ENCODE data around the gene HSPA1A.
A peak's percentile ranks its signal among the peaks of the same experiment; 100 is the strongest.
"Not testable (repeated sequence)": the region's sequence is repeated elsewhere in the genome, so short reads cannot be mapped to it uniquely, and the experiment has no call there.

HSPA1A gene

DNA sequence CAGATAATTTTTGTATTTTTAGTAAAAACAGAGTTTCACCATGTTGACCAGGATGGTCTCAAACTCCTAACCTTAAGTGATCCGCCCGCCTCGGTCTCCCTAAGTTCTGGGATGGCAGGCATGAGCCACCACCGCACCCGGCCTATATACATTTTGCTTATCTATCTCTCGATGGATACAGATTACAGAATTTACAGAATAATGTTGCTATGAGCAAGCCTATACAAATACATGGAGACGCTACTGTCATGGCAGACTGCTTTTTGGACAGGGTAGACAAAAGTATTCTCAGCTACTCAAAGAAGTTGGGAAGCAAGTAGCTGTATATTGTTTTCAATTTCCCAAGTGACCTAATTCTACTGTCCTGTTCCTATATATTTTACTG, 1.9 kb upstream of the HSPA1A start:
- FAIRE-seq, result no peak

DNA sequence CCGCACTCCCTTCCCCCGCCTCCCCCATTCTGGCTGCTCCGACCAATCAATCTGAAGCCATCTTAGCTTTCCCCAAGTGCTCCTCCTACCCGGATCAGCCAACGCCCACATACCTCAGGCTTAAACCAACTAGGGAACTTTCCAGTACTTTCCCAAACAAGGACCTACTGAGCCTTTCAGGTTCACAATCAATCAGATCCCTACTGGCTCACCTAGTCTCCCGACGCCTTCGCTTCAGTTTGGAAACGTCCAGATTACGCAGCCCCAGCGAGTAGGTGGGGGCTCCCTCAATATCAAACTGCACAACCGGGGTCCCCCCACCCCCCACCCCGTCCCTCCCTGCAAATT, 692 bp upstream of the HSPA1A start:
- no peak for FAIRE-seq

DNA sequence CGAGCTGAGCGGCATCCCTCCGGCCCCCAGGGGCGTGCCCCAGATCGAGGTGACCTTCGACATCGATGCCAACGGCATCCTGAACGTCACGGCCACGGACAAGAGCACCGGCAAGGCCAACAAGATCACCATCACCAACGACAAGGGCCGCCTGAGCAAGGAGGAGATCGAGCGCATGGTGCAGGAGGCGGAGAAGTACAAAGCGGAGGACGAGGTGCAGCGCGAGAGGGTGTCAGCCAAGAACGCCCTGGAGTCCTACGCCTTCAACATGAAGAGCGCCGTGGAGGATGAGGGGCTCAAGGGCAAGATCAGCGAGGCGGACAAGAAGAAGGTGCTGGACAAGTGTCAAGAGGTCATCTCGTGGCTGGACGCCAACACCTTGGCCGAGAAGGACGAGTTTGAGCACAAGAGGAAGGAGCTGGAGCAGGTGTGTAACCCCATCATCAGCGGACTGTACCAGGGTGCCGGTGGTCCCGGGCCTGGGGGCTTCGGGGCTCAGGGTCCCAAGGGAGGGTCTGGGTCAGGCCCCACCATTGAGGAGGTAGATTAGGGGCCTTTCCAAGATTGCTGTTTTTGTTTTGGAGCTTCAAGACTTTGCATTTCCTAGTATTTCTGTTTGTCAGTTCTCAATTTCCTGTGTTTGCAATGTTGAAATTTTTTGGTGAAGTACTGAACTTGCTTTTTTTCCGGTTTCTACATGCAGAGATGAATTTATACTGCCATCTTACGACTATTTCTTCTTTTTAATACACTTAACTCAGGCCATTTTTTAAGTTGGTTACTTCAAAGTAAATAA, 2.0 kb downstream of the HSPA1A start:
- FAIRE-seq, result not testable (repeated sequence)

DNA sequence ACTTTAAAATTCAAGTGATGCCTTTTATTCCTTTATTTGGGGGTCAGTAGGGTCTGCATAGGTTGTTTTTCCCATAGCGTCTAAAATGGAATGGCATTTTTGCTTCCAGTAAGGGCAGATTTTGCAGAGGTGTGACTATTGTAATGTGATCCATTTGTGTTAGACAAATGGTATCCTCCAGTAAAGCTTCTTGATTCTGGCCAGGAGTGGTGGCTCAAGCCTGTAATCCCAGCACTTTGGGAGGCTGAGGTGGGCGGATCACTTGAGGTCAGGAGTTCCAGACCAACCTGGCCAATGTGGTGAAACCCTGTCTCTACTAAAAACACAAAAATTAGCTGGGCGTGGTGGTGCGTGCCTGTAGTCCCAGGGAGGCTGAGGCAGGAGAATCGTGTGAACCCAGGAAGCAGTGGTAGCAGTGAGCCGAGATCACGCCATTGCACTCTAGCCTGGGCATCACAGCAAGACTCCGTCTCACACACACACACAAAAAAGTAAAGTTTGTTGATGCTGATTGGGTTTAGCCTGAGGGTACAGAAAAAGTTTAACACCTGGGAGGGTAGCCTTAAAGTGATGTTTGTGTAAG, 2.7 kb downstream of the HSPA1A start:
- FAIRE-seq, result not testable (repeated sequence)

DNA sequence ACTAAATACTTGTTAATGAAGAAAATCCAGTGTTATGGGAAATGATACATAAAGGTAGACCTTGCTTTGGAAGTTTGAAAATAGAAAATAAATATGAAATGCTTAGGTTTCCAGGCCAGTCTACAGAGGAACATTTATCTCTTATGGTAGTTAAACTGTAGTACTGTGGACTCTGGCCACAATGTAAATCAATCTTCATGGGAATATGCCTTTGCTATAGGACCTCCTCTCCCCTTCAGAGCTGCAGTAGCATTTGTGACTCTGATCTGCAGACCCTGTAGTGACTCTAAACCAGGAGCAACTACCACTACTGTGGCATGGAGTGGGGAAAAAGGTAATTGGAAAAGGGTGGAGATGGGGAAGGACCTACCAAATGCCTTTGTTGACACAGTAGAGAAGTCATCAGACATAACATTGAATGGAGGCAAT, 4.5 kb downstream of the HSPA1A start:
- FAIRE-seq, result no peak

DNA sequence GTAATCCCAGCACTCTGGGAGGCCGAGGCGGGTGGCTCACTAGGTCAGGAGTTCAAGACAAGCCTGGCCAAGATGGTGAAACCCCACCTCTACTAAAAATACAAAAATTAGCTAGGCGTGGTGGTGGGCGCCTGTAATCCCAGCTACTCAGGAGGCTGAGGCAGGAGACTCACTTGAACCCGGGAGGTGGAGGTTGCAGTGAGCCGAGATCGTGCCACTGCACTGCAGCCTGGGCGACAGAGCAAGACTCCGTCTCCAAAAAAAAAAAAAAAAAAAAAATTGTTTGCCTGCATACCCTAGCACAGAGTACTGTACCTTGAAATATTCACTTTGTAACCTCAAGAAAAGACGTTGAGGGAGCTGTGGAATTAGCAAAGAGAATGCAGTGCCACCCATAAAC, 5.1 kb downstream of the HSPA1A start:
- FAIRE-seq, result not testable (repeated sequence)

DNA sequence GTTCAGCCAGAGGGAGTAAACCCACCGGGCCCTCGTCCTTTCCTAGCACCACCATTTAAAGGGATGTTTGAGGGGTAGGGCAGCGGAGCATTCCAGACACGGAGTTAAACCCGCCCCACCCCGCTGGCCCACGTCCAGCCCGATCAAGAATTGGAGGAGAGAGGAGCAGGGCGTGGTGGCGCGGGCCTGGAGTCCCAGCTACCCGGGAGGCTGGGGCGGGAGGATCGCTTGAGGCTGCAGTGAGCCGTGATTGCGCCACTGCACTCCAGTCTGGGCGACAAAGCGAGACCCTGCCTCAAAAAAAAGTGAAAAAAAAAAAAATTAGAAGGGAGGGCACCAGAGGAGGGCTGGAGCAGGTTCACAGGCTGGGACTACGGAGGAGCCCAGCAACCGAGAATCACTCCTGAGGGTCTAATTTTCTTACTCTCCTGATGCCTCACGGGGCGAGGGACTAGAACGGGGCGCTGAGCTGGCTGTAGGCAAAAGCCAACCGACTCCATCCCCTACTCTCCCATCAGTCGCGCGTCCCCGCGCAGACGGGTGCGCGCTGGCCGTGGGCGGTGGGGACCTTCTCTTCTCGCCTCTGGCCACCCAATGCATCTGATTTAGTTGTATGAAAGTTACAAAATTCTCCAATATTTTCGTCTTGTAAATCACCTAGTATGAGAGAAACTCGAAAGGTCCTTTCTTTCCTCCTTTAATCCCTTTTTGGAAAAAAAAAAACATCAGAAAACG, 6.1 kb downstream of the HSPA1A start:
- no peak for FAIRE-seq

DNA sequence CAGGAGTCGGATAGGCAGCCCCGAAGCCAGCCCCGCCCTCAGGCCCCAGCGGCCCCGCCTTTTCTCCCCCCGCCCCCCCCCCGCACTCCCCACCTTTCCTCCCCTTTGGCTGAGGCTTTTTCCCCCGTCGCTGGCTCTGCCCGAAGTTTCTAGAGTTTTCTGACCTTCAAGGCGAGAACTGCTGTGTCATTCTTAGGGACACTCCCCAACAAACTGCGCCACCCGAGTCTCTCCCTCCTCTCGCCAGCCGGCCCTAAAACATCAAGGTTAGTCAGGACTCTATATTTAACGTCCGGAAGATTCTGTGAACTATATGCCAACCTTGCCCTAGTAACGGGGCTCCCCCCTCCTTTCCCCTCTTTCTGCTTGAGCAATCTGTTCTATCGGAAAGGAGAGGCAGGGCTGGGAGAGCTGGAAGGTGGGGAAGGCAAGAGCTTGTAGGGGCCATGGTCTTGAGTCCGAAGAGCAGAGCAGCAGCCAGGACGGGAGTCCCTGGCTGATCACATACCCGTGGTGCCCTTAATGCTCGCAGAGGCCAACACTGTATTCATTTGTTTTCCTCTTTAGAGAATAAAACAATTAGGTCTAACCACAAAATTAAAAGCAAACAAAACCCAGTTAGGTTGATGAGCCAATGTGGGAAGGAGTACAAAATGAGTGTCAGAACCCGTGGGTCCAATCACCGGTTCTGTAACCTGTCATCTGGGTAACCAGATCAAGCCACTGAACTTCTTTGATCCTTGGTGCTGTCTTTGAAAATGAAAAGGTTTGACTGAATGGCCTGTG, 6.9 kb downstream of the HSPA1A start:
- FAIRE-seq, result no peak

DNA sequence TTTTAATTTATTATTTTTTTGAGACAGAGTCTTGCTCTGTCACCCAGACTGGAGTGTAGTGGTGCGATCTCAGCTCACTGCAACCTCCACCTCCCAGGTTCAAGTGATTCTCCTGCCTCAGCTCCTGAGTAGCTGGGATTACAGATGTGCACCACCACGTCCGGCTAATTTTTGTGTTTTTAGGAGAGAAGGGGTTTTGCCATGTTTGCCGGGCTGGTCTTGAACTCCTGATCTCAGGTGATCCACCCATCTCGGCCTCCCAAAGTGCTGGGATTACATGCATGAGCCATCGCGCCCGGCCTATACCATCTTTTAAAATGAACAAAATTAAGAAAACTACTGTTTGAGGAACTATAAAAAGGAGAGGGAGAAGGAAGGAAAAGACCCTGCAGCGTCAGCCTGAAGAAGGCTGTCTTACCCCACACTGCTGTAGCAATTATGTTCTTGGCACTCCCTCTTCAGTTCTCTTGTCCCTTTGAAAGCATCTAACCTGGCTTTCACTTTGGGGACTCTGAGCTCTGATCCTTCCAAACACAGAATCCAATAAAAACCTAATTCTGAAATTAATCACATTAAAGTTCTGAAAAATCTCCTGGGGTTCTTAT, 8.4 kb downstream of the HSPA1A start:
- FAIRE-seq, result not testable (repeated sequence)

DNA sequence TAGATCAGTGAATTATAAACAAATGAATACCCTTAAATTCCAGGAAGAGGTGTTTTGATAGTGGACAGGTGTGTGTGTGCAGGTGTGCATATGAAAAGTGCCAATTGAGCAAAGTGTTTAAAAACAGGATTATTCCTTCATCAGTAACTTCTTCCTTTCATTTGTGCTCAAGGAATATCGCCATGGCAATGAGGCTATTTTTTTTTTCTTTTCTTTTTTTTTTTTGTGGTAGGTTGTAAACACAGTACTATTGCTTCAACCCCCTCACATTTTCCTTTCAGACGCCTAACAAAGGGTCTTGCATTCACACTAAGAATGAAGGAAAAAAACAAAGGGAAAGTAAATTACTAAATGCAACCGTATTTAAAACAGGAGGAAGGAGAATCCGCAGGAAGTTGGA, 10.2 kb downstream of the HSPA1A start:
- no peak for FAIRE-seq

DNA sequence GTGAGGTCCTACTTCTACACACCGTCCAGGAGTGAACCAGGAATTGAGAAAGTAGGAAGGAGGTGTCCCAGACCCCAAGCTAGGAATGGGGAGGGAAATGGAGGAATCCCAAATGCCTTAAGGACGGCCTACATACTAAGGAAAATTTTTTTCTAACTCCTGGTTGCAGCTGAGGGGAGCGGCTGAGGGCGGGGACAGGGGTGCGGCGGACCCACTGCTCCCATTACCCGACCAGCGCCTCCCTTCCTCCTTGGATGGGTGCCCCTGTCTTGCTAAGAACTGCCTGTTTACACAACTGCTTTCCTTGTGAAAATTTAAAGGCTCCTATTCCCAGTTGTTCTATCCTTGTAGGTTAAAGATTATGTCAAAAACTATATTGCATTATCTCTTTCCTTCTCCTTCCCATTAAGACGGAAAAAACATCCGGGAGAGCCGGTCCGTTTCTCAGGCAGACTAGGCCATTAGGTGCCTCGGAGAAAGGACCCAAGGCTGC, 11.5 kb downstream of the HSPA1A start:
- FAIRE-seq, result no peak

DNA sequence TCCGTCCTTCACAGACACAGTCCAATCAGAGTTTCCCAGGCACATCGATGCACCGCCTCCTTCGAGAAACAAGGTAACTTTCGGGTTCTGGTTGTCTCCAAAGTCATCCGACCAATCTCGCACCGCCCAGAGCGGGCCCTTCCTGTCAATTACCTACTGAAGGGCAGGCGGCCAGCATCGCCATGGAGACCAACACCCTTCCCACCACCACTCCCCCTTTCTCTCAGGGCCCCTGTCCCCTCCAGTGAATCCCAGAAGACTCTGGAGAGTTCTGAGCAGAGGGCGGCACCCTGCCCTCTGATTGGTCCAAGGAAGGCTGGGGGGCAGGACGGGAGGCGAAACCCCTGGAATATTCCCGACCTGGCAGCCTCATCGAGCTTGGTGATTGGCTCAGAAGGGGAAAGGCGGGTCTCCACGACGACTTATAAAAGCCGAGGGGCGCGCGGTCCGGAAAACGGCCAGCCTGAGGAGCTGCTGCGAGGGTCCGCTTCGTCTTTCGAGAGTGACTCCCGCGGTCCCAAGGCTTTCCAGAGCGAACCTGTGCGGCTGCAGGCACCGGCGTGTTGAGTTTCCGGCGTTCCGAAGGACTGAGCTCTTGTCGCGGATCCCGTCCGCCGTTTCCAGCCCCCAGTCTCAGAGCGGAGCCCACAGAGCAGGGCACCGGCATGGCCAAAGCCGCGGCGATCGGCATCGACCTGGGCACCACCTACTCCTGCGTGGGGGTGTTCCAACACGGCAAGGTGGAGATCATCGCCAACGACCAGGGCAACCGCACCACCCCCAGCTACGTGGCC, 12.1 kb downstream of the HSPA1A start, which contains the start of gene HSPA1B:
Gene HSPA1B, plus strand, starts transcription at position 453 of the 794 bp plus-strand sequence. Its CDS starts 213 bp downstream, at position 666.
- FAIRE-seq, result peak; percentile 89

DNA sequence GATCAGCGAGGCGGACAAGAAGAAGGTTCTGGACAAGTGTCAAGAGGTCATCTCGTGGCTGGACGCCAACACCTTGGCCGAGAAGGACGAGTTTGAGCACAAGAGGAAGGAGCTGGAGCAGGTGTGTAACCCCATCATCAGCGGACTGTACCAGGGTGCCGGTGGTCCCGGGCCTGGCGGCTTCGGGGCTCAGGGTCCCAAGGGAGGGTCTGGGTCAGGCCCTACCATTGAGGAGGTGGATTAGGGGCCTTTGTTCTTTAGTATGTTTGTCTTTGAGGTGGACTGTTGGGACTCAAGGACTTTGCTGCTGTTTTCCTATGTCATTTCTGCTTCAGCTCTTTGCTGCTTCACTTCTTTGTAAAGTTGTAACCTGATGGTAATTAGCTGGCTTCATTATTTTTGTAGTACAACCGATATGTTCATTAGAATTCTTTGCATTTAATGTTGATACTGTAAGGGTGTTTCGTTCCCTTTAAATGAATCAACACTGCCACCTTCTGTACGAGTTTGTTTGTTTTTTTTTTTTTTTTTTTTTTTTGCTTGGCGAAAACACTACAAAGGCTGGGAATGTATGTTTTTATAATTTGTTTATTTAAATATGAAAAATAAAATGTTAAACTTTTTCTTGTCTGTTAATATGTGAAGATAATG, 14.4 kb downstream of the HSPA1A start:
- FAIRE-seq, result peak; percentile 59

DNA sequence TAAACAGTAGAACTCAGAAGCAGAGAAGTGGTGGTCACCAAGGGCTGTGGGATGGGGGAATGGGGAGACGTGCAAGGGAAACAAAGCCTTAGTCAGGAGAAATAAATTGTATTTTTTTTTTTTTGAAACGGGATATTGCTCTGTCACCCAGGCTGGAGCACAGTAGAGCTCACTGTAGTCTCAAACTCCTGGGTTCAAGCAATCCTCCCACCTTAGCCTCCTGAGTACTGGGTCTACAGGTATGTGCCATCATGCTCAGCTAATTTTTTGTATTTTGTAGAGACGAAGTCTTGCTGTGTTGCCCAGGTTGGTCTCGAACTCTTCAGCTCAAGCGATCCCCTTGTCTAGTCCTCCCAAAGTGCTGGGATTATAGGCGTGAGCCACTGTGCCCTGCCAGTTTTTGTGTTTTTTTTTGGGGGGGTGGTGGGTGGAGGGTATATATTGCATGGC, 15.6 kb downstream of the HSPA1A start:
- FAIRE-seq, result no peak

DNA sequence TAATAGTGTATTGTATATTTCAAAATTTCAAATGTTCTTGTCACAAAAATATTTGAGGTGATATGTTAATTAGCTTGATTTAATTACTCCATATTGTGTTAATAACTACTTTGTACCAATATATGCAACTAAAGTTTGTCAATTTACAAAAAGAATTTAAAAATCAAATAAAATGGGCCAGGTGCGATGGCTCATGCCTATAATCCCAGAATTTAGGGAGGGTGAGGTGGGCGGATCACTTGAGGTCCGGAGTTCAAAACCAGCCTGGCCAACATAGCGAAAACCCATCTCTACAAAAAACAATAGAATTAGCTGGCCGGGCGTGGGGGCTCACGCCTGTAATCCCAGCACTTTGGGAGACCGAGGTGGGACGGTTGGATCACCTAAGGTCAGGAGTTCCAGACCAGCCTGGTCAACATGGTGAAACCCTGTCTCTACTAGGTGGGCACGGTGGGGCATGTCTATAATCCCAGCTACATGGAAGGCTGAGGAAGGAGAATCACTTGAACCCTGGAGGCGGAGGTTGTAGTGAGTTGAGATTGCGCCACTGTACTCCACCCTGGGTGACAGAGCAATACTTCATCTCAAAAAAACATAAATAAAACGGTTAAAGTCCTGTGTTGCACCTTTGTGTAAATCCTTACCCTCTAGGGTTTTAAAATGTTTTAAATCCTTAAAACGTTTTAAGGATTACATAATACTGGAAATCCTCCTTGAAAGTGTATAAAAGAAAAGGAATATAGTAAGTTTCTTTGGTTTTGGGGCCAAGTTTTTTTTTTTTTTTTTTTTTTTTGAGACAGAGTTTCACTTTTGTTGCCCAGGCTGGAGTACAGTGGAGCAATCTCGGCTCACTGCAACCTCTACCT, 16.2 kb downstream of the HSPA1A start:
- FAIRE-seq, result no peak

DNA sequence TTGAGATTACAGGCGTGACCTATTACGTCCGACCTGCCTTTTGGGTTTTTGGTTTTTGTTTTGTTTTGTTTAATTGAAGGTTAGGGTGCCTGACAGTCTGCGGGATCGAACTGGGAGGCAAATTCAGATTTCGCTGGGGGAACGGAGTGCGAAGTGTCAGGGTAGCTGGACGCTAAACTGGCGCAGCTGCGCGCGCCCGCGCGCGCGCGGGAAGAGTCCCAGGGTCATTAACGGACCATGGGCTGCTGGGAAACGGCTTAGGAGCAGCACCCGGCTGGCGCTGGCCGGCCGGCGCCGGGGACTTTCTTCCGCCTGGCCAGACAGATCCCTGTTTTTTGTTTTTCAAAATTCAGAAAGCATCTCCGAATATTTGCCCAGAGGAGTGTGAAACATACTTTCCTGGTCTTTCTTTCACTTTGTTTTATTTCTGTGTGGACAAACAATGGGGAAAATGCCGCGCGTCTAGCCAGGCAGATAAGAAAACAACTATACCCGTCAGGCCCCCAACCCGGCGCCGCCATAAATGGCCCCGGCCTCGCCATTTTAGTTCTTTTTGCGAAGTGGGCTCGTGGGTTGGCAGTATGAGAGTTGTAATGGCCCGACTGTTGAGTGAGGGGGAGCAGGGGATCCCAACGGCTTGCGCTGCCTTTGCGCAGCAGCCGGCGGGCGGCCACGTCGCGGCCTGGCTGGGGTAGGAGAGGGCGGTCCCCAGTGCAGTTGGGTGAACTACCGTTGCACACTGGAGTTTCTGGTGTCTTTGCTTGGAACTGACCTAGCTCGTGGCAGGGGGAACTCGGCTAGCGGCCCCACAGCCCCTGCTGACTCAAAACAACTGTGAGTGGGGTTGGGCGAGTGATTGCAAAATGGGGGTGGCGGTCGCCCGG, 19.3 kb downstream of the HSPA1A start:
- FAIRE-seq, result no peak

DNA sequence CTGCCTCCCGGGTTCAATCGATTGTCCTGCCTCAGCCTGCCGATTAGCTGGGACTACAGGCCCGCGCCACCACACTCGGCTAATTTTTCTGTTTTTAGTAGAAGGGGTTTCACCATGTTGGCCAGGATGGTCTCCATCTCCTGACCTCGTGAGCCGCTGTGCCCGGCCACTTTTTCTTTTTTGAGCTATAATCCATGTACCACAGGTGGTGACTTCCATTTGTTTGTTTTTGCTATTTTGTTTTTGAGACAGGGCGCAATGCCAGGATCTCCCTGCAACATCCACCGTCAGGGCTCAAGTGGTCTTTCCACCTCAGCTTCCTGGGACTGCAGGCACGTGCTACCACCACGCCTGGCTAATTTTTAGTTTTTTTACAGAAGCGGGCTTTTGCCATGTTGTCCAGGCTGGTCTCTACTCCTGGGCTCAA, 20.7 kb downstream of the HSPA1A start:
- no peak for FAIRE-seq

DNA sequence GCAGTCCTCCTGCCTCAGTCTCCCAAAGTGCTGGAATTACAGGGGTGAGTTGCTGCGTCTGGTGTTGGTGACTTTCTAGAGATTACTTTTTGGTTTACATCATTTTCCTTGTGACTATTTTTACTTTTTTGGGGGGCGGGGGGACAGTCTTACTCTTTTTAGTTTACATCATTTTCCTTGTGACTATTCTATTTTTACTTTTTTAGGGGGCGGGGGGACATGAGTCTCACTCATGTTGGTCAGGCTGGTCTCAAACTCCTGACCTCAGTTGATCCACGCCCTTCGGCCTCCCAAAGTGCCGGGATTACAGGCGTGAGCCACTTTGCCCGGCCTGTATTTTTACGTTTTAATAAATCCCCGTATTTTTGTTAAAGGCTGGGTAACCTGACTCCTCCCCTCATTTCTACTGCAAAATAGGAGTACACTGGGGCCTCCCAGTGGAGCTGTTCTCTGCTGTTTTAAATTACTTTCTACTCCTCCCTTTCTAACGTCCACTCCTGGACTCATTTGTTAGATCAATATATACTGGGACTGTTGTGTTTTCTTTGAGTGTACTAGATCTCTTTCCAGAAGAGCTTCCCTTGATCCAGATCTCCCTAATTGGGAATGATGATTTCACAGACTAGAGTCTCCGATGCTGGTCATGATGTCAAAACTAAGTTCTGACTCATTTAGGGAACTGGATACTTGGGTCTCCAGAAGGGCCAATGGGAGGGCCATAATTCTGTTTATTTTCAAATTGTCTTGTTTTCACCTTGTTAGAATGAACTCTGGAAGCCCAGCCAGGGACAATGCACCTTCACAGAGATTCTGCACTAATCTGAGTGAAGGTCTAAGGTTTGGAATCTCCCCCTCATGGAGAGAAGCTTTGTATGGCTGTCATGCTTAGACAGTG, 21.4 kb downstream of the HSPA1A start:
- no peak for FAIRE-seq
